Measurements from ENCODE around the gene STK11.

GRCh38 chr19:1159864-1160595, 45.5 kb upstream of the STK11 start:
- TF ChIP-seq CTCF (IDR thresholded peaks at IDR 0.05) = no peak
- TF ChIP-seq POLR2A (IDR thresholded peaks at IDR 0.05) = no peak

All from body of pancreas (tissue), 4 donors.